Stimulated activated CD8-positive, alpha-beta memory T cell treated with anti-CD3 and anti-CD28 coated beads, Interleukin-4, amount 100 ng/mL, for 48 hours (primary cell): Measurements from ENCODE around the gene TJP1.
"Not testable (repeated sequence)": the region's sequence is repeated elsewhere in the genome, so short reads cannot be mapped to it uniquely, and the experiment has no call there.

Experiments used
- DNase-seq: peaks from one replicate; pipeline ENCODE4 v3.0.0-alpha.2; 2020

Gene TJP1

GRCh38 chr15:29678504-29679034, 143.7 kb downstream of the TJP1 start:
- no peak for DNase-seq

- DNase-seq, result no peak
Observed at GRCh38 chr15:29677871-29678461, 144.3 kb downstream of the TJP1 start.

- no peak for DNase-seq
Observed at GRCh38 chr15:29677455-29677854, 144.8 kb downstream of the TJP1 start.

- DNase-seq, result no peak
Observed at GRCh38 chr15:29676961-29677402, 145.3 kb downstream of the TJP1 start.

GRCh38 chr15:29676374-29676960, 145.8 kb downstream of the TJP1 start:
- not testable (repeated sequence) for DNase-seq

- no peak for DNase-seq
Observed at GRCh38 chr15:29675791-29676301, 146.4 kb downstream of the TJP1 start.

GRCh38 chr15:29674661-29675533, 147.4 kb downstream of the TJP1 start:
- DNase-seq, result no peak

GRCh38 chr15:29672923-29673809, 149.1 kb downstream of the TJP1 start:
- no peak for DNase-seq

- DNase-seq, result no peak
Observed at GRCh38 chr15:29672446-29672845, 149.8 kb downstream of the TJP1 start.

- DNase-seq, result not testable (repeated sequence)
Observed at GRCh38 chr15:29672046-29672445, 150.2 kb downstream of the TJP1 start.

- no peak for DNase-seq
Observed at GRCh38 chr15:29670998-29671981, 151.0 kb downstream of the TJP1 start.

GRCh38 chr15:29670266-29670665, 152.0 kb downstream of the TJP1 start:
- DNase-seq, result no peak

- no peak for DNase-seq
Observed at GRCh38 chr15:29669823-29670222, 152.4 kb downstream of the TJP1 start.

GRCh38 chr15:29668120-29668602, 154.1 kb downstream of the TJP1 start:
- peak; percentile 58 for DNase-seq

- DNase-seq, result no peak
Observed at GRCh38 chr15:29666241-29666640, 156.0 kb downstream of the TJP1 start.

- DNase-seq, result no peak
Observed at GRCh38 chr15:29665444-29666003, 156.7 kb downstream of the TJP1 start.

GRCh38 chr15:29664406-29664805, 157.9 kb downstream of the TJP1 start:
- no peak for DNase-seq

- DNase-seq, result not testable (repeated sequence)
Observed at GRCh38 chr15:29657476-29657817, 164.8 kb downstream of the TJP1 start.

- DNase-seq, result no peak
Observed at GRCh38 chr15:29656636-29657475, 165.4 kb downstream of the TJP1 start.

- DNase-seq, result no peak
Observed at GRCh38 chr15:29652595-29652994, 169.7 kb downstream of the TJP1 start.
